ENCODE results near the gene SHROOM3. TPM values are rescaled to one million over a fixed set of nuclear protein-coding genes. Genes with fewer than 3 reads are reported as not detected.

SHROOM3 gene
- total and polyA plus RNA-seq, 4 donors = 4.7 to 25.8 (median 8.7) TPM

DNA sequence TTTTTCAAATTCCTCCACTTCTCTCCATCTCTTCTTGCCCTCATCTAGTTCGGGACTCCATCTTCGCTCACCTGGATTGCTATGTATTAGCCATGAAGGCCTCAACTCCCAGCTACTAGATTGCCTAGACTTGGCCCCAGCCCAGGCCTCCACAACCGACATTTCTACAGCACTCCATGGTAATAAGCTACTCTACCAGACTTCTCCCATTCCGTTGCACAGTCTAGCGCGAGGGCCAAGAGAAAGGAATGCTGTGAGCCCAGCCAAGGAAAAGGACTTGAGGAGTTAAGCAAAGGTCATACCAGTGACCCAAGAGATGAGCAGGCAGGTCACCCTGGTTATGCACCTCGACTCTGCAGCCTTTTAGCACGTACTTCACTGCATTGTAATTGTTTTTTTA lies 387.3 kb downstream of the SHROOM3 start:
- Histone ChIP-seq H3K4me3 (ENCODE audit: low read depth in 1 of 3, low read length in 3 of 3) (no peak overlapping the region), H3K9ac (ENCODE audit: low read depth in 1 of 2, low read length in 2 of 2) (no peak overlapping the region), H3K27me3 (ENCODE audit: control insufficient read depth in 4 of 4, insufficient read depth in 4 of 4, low read length in 3 of 4) (no peaks in the 10 kb centered on the region), H3K36me3 (ENCODE audit: control insufficient read depth in 4 of 4, insufficient read depth in 3 of 4, low read depth in 1 of 4, low read length in 3 of 4) (no peaks in the 10 kb centered on the region), H3K27ac (ENCODE audit: low read depth in 1 of 2, low read length in 2 of 2) (no peak overlapping the region), H3K9me3 (ENCODE audit: control insufficient read depth in 4 of 4, low read length in 3 of 4) (no peaks in the 10 kb centered on the region), H3K4me1 (ENCODE audit: control insufficient read depth in 4 of 4, insufficient read depth in 4 of 4, low read length in 3 of 4) (no peaks in the 10 kb centered on the region)
- 90% methylated on average over 8 of the region's 8 CpGs for WGBS
- TF ChIP-seq, protein P1, sequence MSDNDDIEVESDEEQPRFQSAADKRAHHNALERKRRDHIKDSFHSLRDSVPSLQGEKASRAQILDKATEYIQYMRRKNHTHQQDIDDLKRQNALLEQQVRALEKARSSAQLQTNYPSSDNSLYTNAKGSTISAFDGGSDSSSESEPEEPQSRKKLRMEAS (IDR thresholded peaks at IDR 0.05) = no peak
- peak in 1 of 2 donors; percentile 42 for TF ChIP-seq RXRA (IDR thresholded peaks at IDR 0.05)
- DNase-seq (ENCODE audit: low spot score) = no peak

DNA sequence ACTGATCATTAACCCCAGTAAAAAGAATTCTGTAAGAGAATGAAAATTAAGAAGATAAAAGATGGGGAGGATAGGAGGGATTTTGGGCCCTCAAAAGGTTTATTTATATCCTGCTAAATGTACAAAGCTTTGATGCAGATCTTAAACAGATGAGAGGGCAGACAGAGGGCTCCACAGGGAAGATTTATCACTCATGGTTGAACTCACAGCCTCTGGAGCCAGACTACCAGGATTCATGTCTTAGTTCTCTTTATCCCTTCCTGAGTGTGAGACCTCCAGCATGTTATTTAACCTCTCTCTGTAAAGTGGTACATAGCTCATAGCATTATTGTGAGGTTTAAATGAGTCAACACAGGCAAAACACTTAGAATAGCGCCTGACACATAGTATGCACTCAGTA lies 388.5 kb downstream of the SHROOM3 start:
- WGBS = 95% methylated on average over 1 of the region's 1 CpG
- no peaks in the 10 kb centered on the region for H3K36me3 ChIP-seq (ENCODE audit: control insufficient read depth in 4 of 4, insufficient read depth in 3 of 4, low read depth in 1 of 4, low read length in 3 of 4)
- no peak overlapping the region for H3K9ac ChIP-seq (ENCODE audit: low read depth in 1 of 2, low read length in 2 of 2)
- no peak for DNase-seq (ENCODE audit: low spot score)
- no peaks in the 10 kb centered on the region for H3K4me1 ChIP-seq (ENCODE audit: control insufficient read depth in 4 of 4, insufficient read depth in 4 of 4, low read length in 3 of 4)
- no peak overlapping the region for H3K4me3 ChIP-seq (ENCODE audit: low read depth in 1 of 3, low read length in 3 of 3)
- no peak overlapping the region for H3K27ac ChIP-seq (ENCODE audit: low read depth in 1 of 2, low read length in 2 of 2)
- no peaks in the 10 kb centered on the region for H3K27me3 ChIP-seq (ENCODE audit: control insufficient read depth in 4 of 4, insufficient read depth in 4 of 4, low read length in 3 of 4)
- TF ChIP-seq, protein P2, sequence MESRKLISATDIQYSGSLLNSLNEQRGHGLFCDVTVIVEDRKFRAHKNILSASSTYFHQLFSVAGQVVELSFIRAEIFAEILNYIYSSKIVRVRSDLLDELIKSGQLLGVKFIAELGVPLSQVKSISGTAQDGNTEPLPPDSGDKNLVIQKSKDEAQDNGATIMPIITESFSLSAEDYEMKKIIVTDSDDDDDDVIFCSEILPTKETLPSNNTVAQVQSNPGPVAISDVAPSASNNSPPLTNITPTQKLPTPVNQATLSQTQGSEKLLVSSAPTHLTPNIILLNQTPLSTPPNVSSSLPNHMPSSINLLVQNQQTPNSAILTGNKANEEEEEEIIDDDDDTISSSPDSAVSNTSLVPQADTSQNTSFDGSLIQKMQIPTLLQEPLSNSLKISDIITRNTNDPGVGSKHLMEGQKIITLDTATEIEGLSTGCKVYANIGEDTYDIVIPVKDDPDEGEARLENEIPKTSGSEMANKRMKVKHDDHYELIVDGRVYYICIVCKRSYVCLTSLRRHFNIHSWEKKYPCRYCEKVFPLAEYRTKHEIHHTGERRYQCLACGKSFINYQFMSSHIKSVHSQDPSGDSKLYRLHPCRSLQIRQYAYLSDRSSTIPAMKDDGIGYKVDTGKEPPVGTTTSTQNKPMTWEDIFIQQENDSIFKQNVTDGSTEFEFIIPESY (IDR thresholded peaks at IDR 0.05) = no peak
- TF ChIP-seq, protein P1 (IDR thresholded peaks at IDR 0.05) = no peak
- TF ChIP-seq TAF1 (conservative IDR thresholded peaks at IDR 0.05) = no peak
- TF ChIP-seq EGR1 (IDR thresholded peaks at IDR 0.05; ENCODE audit: low read depth in 2 of 2) = no peak
- no peak for TF ChIP-seq HNF4G (IDR thresholded peaks at IDR 0.05)
- TF ChIP-seq, protein P3, sequence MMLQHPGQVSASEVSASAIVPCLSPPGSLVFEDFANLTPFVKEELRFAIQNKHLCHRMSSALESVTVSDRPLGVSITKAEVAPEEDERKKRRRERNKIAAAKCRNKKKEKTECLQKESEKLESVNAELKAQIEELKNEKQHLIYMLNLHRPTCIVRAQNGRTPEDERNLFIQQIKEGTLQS (IDR thresholded peaks at IDR 0.05) = no peak
- no peak for TF ChIP-seq FOXA2 (IDR thresholded peaks at IDR 0.05)
- no peak for TF ChIP-seq HNF4A (conservative IDR thresholded peaks at IDR 0.05)
- no peak for TF ChIP-seq RXRA (IDR thresholded peaks at IDR 0.05)
- TF ChIP-seq FOXA1 (IDR thresholded peaks at IDR 0.05) = no peak
- TF ChIP-seq RAD21 (IDR thresholded peaks at IDR 0.05) = no peak
- TF ChIP-seq GABPA (IDR thresholded peaks at IDR 0.05 in 1 of 2, conservative IDR thresholded peaks at IDR 0.05 in 1 of 2) = no peak
- no peak for TF ChIP-seq JUND (IDR thresholded peaks at IDR 0.05)
- no peak for TF ChIP-seq YY1 (IDR thresholded peaks at IDR 0.05)
- no peak for TF ChIP-seq NR2F2 (IDR thresholded peaks at IDR 0.05)
- no peak for TF ChIP-seq SP1 (IDR thresholded peaks at IDR 0.05)
- TF ChIP-seq, protein P4, sequence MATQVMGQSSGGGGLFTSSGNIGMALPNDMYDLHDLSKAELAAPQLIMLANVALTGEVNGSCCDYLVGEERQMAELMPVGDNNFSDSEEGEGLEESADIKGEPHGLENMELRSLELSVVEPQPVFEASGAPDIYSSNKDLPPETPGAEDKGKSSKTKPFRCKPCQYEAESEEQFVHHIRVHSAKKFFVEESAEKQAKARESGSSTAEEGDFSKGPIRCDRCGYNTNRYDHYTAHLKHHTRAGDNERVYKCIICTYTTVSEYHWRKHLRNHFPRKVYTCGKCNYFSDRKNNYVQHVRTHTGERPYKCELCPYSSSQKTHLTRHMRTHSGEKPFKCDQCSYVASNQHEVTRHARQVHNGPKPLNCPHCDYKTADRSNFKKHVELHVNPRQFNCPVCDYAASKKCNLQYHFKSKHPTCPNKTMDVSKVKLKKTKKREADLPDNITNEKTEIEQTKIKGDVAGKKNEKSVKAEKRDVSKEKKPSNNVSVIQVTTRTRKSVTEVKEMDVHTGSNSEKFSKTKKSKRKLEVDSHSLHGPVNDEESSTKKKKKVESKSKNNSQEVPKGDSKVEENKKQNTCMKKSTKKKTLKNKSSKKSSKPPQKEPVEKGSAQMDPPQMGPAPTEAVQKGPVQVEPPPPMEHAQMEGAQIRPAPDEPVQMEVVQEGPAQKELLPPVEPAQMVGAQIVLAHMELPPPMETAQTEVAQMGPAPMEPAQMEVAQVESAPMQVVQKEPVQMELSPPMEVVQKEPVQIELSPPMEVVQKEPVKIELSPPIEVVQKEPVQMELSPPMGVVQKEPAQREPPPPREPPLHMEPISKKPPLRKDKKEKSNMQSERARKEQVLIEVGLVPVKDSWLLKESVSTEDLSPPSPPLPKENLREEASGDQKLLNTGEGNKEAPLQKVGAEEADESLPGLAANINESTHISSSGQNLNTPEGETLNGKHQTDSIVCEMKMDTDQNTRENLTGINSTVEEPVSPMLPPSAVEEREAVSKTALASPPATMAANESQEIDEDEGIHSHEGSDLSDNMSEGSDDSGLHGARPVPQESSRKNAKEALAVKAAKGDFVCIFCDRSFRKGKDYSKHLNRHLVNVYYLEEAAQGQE (IDR thresholded peaks at IDR 0.05) = no peak
- no peaks in the 10 kb centered on the region for H3K9me3 ChIP-seq (ENCODE audit: control insufficient read depth in 4 of 4, low read length in 3 of 4)

Measured in liver (tissue), 9 donors.